GM12874 (cell line): ENCODE results near the gene ATP1A3.
A peak's percentile ranks its signal among the peaks of the same experiment; 100 is the strongest.

ENCODE experiments used
- CTCF ChIP-seq: IDR thresholded peaks from 2 replicates; pipeline ENCODE4 v1.5.1; 2011; ENCODE audit warnings: low read depth, mild to moderate bottlenecking, control low read depth, low read length, moderate library complexity; ENCODE audit not compliant: insufficient read depth

Gene ATP1A3

GRCh38 chr19:41936416-41936850 is 57.6 kb downstream of the ATP1A3 start:
- no peak for TF ChIP-seq CTCF

- TF ChIP-seq CTCF = no peak
These were observed 58.1 kb downstream of the ATP1A3 start for GRCh38 chr19:41935760-41936415.

GRCh38 chr19:41934849-41935374 is 59.1 kb downstream of the ATP1A3 start:
- TF ChIP-seq CTCF = peak; percentile 88

- no peak for TF ChIP-seq CTCF
These were observed 60.2 kb downstream of the ATP1A3 start for GRCh38 chr19:41933693-41934426.

GRCh38 chr19:41932720-41933332 is 61.2 kb downstream of the ATP1A3 start:
- TF ChIP-seq CTCF = no peak

- TF ChIP-seq CTCF = no peak
These were observed 61.7 kb downstream of the ATP1A3 start for GRCh38 chr19:41932259-41932719.

GRCh38 chr19:41930926-41931592 is 63.0 kb downstream of the ATP1A3 start:
- TF ChIP-seq CTCF = peak; percentile 59
